Erythroblast (primary cell): Measurements from ENCODE around the gene THOC7.

ENCODE experiments used
- GATA1 ChIP-seq: IDR thresholded peaks from 2 replicates; pipeline ENCODE4 v1.6.1; 2011; ENCODE audit warnings: low read depth, mild to moderate bottlenecking, control low read depth, low read length, moderate library complexity
- POLR2A ChIP-seq: IDR thresholded peaks from 2 replicates; pipeline ENCODE4 v1.6.1; 2011; ENCODE audit warnings: mild to moderate bottlenecking, low read length

DNA sequence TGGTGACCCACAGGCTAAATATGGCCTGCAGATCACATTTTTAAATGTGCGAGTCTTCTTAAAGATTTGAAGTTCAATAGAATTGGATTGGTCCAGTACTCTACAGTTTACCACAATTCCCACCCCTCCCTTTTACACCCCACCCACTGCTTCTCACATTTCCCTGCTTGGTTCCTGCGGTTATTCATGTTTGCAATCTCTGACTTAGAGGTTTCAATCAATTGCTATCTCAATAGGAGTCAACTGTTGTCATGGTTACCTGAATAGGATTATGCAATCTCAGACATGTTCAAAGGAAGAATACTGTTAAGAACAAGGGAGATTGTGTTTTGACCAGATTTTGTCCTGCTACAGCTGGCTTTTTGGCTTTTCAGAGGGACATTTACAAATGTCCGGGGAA lies 49.4 kb downstream of the THOC7 start:
- TF ChIP-seq POLR2A (no peak), GATA1 (no peak)
